ENCODE results near the gene SFXN1.
A peak's percentile ranks its signal among the peaks of the same experiment; 100 is the strongest.

The SFXN1 gene

DNA sequence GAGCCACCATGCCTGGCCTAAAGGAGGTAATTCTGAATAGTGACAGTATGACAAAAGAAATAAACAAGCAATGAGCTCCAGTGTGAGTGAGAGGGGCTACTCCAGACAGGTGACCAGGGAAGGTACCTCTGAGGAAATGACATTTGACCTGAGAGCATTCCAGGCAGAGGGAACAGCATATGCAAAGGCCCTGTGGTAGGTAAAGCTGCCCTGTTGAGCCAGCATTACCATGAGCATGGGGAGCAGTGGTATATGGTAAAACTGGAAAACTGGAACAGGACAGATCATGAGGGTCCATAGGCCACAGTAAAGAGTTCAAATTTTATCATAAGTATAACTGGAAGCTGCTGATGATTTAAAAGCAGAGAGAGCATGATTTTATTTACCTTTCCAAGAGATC is 6.0 kb upstream of the SFXN1 start:
- DNase-seq (ENCODE audit: low read depth), result no peak
- no peak overlapping the region for H3K4me3 ChIP-seq (ENCODE audit: low read length)
- no peak for TF ChIP-seq CTCF (conservative IDR thresholded peaks at IDR 0.05; ENCODE audit: low read length)

DNA sequence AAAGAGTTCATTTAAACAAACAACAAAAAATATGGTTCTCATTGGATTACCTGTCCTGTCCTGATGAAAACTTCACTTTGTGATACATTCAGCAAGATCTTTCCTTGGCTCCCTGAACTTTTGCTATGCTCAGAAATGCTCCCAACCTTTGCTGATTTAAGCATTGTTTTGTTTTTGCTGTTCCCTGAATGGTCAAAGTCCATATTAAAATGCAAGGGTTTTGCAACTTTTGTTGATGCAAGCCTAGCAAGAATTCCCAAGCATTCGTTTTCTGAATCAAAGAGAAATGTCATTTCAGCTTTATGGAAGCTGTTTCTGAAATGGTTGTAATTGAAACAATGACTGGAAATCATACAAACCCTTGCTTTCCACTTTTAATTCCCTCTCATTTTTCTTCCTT is 3.1 kb upstream of the SFXN1 start:
- no peak overlapping the region for H3K4me3 ChIP-seq (ENCODE audit: low read length)
- no peak for DNase-seq (ENCODE audit: low read depth)
- no peak for TF ChIP-seq CTCF (conservative IDR thresholded peaks at IDR 0.05; ENCODE audit: low read length)

GRCh38 chr5:175477440-175477839 is 920 bp upstream of the SFXN1 start:
- H3K4me3 ChIP-seq (ENCODE audit: low read length), result no peak overlapping the region
- DNase-seq (ENCODE audit: low read depth), result no peak
- TF ChIP-seq CTCF (conservative IDR thresholded peaks at IDR 0.05; ENCODE audit: low read length), result no peak

- no peak for TF ChIP-seq CTCF (conservative IDR thresholded peaks at IDR 0.05; ENCODE audit: low read length)
- peak overlapping the region; percentile 93 for H3K4me3 ChIP-seq (ENCODE audit: low read length)
- no peak for DNase-seq (ENCODE audit: low read depth)
Measured at GRCh38 chr5:175478008-175478383, 364 bp upstream of the SFXN1 start.

DNA sequence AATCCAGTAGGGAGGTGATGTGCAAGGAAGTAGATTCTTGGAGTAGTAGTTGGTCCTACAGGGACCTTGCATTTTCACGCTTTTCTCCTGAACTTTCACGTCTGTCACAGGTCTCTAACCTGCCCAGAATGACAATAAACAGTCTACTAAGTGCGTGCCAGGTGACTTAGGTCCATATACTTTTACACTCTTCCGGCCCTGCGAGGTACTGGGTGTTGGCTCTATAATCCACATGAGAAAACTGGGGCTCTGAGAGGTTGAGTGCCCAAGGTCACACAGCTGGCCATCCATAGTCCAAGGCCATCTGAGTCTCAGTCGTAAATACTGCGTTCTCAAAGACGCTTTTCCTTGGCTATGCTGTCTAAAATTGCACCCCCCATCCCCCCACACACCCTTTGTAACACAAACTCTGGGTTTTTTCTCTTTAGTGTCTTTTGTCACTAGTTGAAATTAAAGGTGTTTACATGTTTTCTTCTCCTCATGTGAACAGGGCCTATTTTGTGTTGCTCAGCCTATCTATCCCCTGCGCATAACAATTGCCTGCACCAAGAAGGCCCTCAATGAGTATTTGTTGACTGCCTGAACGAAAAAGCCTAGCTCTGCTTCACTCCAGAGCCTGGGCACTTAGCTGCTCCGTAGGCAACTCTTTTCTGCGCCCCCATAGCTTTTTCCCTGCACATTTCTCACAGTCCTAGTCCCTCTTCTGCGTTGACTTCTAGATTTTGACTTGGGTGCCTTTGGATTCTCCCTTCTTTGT is 943 bp downstream of the SFXN1 start:
- H3K4me3 ChIP-seq (ENCODE audit: low read length), result peak overlapping the region; percentile 93
- no peak for DNase-seq (ENCODE audit: low read depth)

GRCh38 chr5:175483337-175483736 is 5.0 kb downstream of the SFXN1 start:
- TF ChIP-seq CTCF (conservative IDR thresholded peaks at IDR 0.05; ENCODE audit: low read length), result no peak
- DNase-seq (ENCODE audit: low read depth), result no peak
- no peak overlapping the region for H3K4me3 ChIP-seq (ENCODE audit: low read length)

More for the DNA sequence above, 943 bp downstream of the SFXN1 start:
- TF ChIP-seq CTCF (conservative IDR thresholded peaks at IDR 0.05; ENCODE audit: low read length), result no peak

DNA sequence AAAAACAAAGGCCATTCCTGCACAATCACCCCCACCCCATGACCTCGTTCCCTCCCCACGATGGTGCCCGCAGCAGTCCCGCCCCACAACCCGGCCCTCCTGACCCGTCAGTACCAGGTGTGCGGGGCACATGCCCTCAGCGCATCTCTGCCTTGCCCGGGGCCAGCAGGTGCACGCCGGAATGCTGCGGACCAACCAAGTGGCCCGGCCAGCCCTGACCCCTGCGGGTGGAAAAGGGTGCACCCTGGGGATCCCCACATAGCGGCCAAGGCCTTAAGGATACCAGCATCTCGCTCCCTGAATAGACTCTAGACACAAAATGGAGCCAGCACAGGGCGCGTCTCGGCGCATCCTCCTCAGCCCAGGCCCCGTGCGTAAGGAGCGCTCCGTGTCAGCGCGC is 6.0 kb downstream of the SFXN1 start:
- no peak for DNase-seq (ENCODE audit: low read depth)
- TF ChIP-seq CTCF (conservative IDR thresholded peaks at IDR 0.05; ENCODE audit: low read length), result no peak
- no peak overlapping the region for H3K4me3 ChIP-seq (ENCODE audit: low read length)

All from AG10803 (cell line).